Measurements from ENCODE around the gene ASCL2. TPM values are rescaled to one million over a fixed set of nuclear protein-coding genes. Genes with fewer than 3 reads are reported as not detected.

The ASCL2 gene
- total RNA-seq, 1 donor from 2014 or later = 0.58 TPM

DNA sequence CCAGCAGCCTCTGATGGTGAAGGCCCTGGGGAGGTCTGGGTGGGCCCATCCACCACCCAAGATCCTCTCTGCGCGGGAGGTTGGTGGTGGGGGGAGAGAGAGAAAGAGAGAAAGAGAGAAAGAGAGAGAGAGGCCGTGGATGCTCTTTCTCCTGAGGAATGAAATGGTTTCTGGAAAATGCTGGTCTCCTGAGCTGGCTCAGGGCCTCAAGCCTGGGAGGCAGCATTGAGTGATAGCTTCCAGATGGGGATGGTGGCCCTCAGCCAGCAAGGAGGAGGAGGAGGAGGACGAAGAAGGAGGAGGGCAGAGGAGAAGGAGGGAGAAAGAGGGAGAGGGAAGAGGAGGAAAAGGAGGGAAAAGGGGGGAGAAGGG is 36.0 kb upstream of the ASCL2 start:
- peak overlapping the region; percentile 100 for H3K27ac Mint-ChIP-seq
- H3K9me3 Mint-ChIP-seq = no peaks in the 10 kb centered on the region
- H3K4me1 Mint-ChIP-seq = peaks cover 36% of the 10 kb centered on the region
- TF ChIP-seq, protein P1, sequence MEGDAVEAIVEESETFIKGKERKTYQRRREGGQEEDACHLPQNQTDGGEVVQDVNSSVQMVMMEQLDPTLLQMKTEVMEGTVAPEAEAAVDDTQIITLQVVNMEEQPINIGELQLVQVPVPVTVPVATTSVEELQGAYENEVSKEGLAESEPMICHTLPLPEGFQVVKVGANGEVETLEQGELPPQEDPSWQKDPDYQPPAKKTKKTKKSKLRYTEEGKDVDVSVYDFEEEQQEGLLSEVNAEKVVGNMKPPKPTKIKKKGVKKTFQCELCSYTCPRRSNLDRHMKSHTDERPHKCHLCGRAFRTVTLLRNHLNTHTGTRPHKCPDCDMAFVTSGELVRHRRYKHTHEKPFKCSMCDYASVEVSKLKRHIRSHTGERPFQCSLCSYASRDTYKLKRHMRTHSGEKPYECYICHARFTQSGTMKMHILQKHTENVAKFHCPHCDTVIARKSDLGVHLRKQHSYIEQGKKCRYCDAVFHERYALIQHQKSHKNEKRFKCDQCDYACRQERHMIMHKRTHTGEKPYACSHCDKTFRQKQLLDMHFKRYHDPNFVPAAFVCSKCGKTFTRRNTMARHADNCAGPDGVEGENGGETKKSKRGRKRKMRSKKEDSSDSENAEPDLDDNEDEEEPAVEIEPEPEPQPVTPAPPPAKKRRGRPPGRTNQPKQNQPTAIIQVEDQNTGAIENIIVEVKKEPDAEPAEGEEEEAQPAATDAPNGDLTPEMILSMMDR (IDR thresholded peaks at IDR 0.05; ENCODE audit: unreplicated experiment) = no peak
- peak in 1 of 2 experiments; percentile 87 for DNase-seq (ENCODE audit: low spot score in 2 of 2, unreplicated experiment in 2 of 2)
- H3K27me3 Mint-ChIP-seq (ENCODE audit: low read depth) = no peaks in the 10 kb centered on the region
- H3K36me3 Mint-ChIP-seq = no peaks in the 10 kb centered on the region
- H3K4me3 Mint-ChIP-seq = peak overlapping the region; percentile 55

DNA sequence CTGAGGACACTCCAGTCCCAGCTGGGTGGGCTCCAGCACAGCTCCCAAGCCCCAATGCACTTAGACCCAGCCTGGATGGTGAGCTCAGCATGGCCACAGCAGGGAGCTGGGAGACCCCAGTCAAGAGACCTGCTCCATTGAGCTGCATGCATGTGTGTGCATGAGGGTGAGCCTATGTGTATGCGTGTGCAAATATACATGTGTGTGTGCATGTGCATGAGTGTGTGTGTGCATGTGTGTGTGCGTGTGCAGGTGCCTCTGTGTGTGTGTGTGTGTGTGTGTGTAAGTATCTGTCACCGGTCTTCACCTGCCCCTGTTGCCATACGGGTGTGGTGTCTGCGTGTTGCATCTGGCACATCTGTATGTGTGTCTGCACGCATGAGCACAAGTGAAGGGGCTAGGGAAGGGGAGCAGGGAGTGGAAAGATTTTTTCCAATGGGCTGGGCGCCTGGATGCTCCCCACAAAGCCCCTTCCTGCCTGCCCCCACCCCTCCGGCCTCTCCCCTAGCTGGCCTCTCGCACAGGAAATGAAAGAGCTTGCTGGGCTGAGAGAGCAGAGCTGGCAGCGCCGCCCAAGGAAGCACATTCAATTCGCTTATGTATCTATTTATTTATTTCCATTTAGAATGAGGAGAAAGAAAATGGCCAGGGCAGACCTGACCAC is 35.5 kb upstream of the ASCL2 start:
- Mint-ChIP-seq H3K36me3 (no peaks in the 10 kb centered on the region), H3K27me3 (ENCODE audit: low read depth) (no peaks in the 10 kb centered on the region), H3K27ac (peak overlapping the region; percentile 100), H3K4me3 (peak overlapping the region; percentile 55), H3K4me1 (peaks cover 34% of the 10 kb centered on the region), H3K9me3 (no peaks in the 10 kb centered on the region)
- TF ChIP-seq, protein P1 (IDR thresholded peaks at IDR 0.05; ENCODE audit: unreplicated experiment) = no peak
- peak in 1 of 2 experiments; percentile 44 for DNase-seq (ENCODE audit: low spot score in 2 of 2, unreplicated experiment in 2 of 2)

DNA sequence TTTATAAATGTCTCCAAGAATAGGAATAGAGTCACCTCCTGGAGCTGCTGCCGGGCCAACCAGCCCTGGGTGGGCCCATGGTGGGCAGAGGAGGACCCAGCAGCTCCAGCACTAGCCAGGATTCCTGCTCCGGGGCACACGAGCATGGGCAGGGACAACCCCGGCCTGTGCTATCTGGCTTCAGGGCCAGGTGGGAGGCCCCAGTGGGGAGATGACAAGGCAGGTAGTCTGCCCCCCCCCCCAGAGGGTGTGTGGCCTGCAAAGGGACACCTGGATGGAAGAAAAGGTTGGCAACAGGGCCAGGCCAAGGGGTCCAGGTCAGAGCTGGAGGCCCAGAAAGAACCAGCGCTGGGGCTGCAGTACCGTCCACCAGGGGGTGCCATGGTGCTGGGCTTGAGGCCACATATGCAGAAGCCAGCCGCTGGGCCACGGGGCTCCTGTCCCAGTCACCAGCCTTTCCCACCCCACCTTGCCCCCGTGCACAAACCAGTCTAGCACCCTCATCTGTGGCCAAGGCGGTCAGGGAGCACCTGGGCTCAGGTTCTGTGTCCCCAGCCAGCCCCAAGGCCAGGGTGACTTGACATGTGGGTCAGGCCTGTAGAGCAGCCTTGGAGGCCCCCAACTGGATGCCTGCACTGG is 34.9 kb upstream of the ASCL2 start:
- Mint-ChIP-seq H3K27me3 (ENCODE audit: low read depth) (no peaks in the 10 kb centered on the region), H3K9me3 (no peaks in the 10 kb centered on the region)
- TF ChIP-seq, protein P1 (IDR thresholded peaks at IDR 0.05; ENCODE audit: unreplicated experiment) = peak; percentile 79

DNA sequence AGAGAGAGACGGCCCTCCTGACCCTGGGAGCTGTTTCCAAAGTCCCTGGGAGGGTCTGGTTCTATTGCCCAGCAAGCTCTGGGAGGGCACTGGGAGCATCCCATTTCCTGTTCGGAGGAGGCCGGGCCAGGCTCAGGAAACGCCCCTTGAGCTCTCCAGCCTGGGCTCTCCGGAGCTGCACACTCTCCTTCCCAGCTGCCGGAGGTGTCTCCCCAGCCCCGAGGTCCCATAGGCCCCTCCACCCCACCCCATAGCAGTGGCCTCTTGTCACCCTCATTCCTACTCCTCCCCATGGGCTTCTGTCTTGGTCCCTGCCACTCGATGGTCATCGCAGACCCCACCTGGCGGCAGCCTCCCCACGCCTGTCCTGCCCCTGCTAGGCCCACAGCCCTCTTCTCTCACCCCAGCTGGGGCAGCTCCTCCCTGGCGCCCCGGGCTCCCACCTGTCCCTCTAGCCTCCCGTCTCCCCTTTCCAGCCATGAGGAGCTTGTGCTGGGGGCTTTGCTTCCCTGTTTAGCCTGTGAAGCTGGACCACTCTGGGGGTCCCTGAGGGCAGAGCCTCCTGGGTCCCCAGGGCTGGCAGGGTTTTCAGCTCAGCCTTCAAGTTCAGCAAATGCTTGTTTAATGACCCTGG is 34.2 kb upstream of the ASCL2 start:
- no peaks in the 10 kb centered on the region for H3K9me3 Mint-ChIP-seq
- H3K4me1 Mint-ChIP-seq = peaks cover 34% of the 10 kb centered on the region
- TF ChIP-seq, protein P1 (IDR thresholded peaks at IDR 0.05; ENCODE audit: unreplicated experiment) = no peak
- no peak overlapping the region for H3K4me3 Mint-ChIP-seq
- no peaks in the 10 kb centered on the region for H3K36me3 Mint-ChIP-seq
- H3K27me3 Mint-ChIP-seq (ENCODE audit: low read depth) = no peaks in the 10 kb centered on the region
- DNase-seq (ENCODE audit: low spot score in 2 of 2, unreplicated experiment in 2 of 2) = no peak
- peak overlapping the region; percentile 75 for H3K27ac Mint-ChIP-seq

More for the DNA sequence above, 34.9 kb upstream of the ASCL2 start:
- Mint-ChIP-seq H3K36me3 (no peaks in the 10 kb centered on the region), H3K4me1 (peaks cover 34% of the 10 kb centered on the region), H3K4me3 (no peak overlapping the region), H3K27ac (peak overlapping the region; percentile 100)
- peak; percentile 66 to 84 for DNase-seq (ENCODE audit: low spot score in 2 of 2, unreplicated experiment in 2 of 2)

DNA sequence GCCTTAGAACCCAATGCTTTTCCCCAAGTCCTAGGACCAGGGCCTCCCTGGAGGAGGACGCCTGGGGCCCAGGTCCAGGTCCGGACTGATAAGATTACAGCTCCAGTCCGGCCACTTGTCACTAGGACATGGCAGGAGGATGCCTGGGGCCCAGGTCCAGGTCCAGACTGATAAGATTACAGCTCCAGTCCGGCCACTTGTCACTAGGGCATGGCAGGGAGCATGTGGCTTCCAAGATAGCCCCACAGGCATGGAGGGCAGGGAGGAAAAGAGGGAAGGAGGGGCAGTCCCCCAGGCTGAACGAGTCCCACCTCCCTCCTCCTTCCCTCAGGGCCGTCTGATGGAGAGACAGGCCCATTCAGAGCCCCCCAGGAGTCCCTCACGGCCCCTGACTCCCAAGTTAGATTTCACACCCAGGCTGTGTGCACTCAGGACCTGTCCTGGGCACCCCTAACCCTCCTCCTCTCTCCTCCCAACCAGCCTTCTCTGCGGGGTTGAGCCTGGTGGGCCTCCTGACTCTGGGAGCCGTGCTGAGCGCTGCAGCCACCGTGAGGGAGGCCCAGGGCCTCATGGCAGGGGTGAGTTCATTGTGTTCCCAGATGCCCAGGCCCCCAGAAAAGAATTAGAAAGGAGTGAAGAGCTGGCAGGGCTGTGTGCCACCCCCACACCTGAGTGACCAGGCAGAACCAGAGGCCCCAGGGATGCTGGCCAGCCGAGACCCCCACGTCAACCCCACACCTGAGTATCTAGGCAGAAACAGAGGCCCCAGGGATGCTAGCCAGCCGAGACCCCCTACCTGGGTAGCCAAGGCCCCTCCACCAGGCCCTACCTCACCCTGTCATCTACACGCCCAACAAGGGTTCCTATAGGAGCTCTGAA is 33.5 kb upstream of the ASCL2 start:
- TF ChIP-seq, protein P1 (IDR thresholded peaks at IDR 0.05; ENCODE audit: unreplicated experiment) = no peak
- H3K36me3 Mint-ChIP-seq = no peaks in the 10 kb centered on the region
- H3K27me3 Mint-ChIP-seq (ENCODE audit: low read depth) = no peaks in the 10 kb centered on the region
- H3K4me1 Mint-ChIP-seq = peaks cover 37% of the 10 kb centered on the region
- H3K27ac Mint-ChIP-seq = peak overlapping the region; percentile 75
- no peaks in the 10 kb centered on the region for H3K9me3 Mint-ChIP-seq
- DNase-seq (ENCODE audit: low spot score in 2 of 2, unreplicated experiment in 2 of 2) = no peak
- H3K4me3 Mint-ChIP-seq = no peak overlapping the region
